ENCODE data around the gene TMEM208. TPM values are rescaled to one million over a fixed set of nuclear protein-coding genes. Genes with fewer than 3 reads are reported as not detected.

TMEM208 gene
- total RNA-seq, 1 donor, result 17.3 TPM

DNA sequence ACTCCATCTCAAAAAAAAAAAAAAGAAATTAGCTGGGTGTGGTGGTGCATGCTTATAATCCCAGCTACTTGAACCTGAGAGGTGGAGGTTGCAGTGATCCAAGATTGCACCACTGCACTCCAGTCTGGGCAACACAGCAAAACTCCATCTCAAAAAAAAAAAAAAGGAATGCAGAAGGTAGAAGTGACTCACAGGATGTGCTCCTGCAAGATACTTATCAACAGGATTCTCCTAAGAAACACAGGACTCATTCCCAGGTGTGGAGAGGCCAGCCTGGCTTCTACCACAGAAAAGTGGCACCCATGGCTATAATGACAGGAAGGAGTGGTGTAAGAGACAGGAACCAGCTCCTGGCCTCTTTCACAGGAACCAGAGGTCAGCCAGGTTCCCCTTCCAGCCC is 14.2 kb upstream of the TMEM208 start:
- peaks cover 15% of the 10 kb centered on the region for H3K4me1 ChIP-seq (ENCODE audit: insufficient read depth, low read length)
- no peaks in the 10 kb centered on the region for H3K9me3 ChIP-seq (ENCODE audit: low read depth, low read length)
- H3K27me3 ChIP-seq (ENCODE audit: insufficient read depth, low read length), result no peaks in the 10 kb centered on the region
- no peak overlapping the region for H3K4me3 ChIP-seq (ENCODE audit: low read length)

DNA sequence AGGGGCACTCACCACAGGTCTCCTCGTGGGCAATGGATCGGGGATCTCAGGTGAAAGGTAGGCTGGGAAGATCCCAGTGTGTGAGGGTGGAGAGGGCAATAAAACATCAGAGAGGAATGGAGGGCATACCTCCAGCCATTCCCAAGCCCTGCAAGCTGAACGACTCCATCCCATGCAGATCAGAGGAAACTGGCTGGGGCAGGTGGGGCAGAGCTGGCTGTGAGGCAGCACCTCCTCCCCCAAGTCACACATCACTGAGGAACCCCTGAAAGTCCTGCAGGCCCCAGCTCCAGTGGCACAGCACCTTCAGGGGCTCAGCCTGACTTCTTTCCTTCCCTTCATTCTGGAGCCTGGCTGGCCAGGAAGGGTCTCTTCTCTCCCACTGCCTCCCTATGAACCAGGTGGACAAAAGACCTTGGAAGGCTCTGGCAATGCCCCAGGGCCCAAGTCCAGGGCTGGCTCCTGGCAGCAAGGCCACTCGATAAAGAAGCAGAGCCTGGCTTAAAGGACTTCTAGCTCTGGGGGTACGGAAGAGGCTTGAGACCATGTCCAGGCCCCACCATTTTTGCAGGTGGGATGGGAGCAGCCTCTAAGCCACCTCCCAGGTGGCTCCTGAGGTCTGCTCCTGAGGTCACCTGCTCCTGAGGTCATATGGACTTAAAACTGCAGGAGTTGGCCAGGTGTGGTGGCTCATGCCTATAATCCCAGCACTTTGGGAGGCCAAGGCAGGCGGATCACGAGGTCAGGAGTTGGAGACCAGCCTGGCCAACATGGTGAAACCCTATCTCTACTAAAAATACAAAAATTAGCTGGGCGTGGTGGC is 13.5 kb upstream of the TMEM208 start:
- no peak overlapping the region for H3K4me3 ChIP-seq (ENCODE audit: low read length)
- no peaks in the 10 kb centered on the region for H3K27me3 ChIP-seq (ENCODE audit: insufficient read depth, low read length)
- H3K4me1 ChIP-seq (ENCODE audit: insufficient read depth, low read length), result peaks cover 18% of the 10 kb centered on the region
- no peaks in the 10 kb centered on the region for H3K9me3 ChIP-seq (ENCODE audit: low read depth, low read length)

DNA sequence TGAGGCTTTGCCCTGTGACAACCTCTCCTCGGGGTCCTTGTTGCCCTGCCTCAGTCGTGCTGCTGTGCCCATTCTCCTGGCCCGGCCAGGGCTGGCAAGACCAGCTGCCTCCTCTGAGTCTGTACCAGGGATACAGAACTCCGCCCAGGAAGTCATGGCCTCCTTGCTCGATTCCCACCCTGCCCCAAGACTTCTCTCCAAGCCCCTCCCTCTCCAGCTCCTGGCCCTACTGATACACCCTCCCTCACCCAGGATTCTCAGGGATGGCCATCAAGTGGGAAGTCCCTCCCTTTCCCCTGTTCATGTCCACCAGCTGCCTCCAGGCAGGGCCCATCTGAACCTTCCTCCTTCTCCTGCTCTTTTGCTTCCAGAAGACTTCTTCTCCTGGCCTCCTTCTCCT is 11.2 kb upstream of the TMEM208 start:
- Histone ChIP-seq H3K4me1 (ENCODE audit: insufficient read depth, low read length) (peaks cover 18% of the 10 kb centered on the region), H3K9me3 (ENCODE audit: low read depth, low read length) (no peaks in the 10 kb centered on the region), H3K4me3 (ENCODE audit: low read length) (no peak overlapping the region), H3K27me3 (ENCODE audit: insufficient read depth, low read length) (no peaks in the 10 kb centered on the region)

DNA sequence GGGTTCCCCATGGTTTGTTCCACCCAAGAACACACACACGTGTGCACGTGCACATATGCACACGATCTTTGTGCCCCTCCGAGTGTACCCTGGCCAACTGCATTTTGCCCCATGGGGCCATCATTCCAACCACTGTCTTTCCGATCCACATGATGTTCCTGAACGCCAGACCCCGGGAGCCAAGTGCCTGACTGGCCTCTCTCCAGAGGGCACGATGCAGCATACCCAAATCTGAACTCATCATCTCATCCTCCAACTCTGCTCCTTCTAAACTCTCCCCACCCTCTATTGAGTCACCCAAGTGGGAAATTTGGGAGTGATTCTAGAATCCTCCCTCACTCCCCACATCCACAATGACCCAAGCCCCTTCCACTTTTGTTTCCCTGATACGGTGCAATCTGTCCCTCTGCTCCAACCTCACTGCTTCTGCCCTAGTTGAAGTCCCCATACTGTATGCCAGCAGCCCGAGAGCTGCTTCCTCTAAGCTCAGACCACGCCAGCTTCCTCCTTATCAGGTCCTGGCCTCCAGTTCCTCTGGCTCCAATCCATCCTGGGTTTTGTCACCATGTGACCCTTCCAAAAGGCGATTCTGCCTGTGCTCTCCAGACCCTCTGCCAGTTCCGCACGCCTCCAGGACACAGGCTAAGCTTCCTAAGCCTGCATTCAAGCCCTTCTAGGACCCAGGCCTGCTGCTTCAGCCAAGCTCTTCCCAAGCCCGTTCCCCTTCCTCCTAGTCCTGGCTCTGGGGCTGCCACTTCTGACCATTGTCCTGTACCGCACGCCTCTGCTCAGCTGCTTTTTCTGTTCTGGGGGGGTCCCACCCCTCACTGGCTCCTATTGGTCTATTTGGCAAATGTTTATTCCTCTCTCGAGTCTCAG is 10.1 kb upstream of the TMEM208 start:
- H3K9me3 ChIP-seq (ENCODE audit: low read depth, low read length), result no peaks in the 10 kb centered on the region
- peaks cover 18% of the 10 kb centered on the region for H3K4me1 ChIP-seq (ENCODE audit: insufficient read depth, low read length)
- H3K27me3 ChIP-seq (ENCODE audit: insufficient read depth, low read length), result no peaks in the 10 kb centered on the region
- no peak overlapping the region for H3K4me3 ChIP-seq (ENCODE audit: low read length)

DNA sequence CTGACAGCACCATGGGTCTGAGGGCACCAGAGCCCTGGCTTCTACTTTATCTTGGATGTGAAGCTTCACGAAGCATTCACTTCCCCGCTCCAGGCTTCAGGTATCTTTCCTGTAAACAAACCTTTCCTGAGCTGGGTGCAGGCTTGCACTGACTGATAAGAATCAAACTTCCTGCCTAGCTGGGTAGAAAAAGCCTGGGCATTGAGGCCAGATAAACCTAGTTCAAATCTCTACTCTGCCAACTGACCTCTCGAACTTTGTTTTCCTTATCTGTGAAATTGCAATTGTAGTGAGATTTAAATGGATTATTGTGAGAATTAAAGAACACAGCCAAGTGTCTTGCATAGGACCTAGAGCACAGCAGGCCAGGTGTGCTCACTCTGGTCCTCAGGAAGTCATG is 2.9 kb upstream of the TMEM208 start:
- Histone ChIP-seq H3K4me1 (ENCODE audit: insufficient read depth, low read length) (peaks cover 27% of the 10 kb centered on the region), H3K9me3 (ENCODE audit: low read depth, low read length) (no peaks in the 10 kb centered on the region), H3K4me3 (ENCODE audit: low read length) (no peak overlapping the region), H3K27me3 (ENCODE audit: insufficient read depth, low read length) (no peaks in the 10 kb centered on the region)

DNA sequence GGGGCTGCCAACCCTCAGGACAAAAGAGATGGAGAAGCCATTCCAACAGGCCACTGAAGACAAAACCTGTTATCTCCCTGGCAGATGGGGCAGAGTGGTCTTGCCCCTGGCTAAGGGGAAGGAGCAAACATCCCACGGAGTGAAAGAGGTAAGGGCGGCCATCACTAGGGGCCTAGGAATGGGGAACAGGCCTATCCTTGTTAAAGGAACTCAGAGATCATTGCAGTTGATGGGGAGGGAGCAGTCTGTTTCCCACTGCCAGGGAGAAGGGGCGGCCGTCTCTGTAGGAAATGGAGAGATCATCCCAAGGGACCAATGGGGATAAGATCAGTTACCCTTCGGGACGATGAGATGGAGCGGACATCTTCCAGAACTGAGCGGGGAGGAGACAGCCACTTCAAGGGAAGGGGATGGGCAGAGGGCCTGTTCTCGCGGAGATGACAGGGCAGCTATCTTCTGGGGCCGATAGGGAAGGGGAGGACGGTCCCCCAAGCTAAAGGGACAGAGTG is 581 bp upstream of the TMEM208 start:
- Histone ChIP-seq H3K4me1 (ENCODE audit: insufficient read depth, low read length) (peaks cover 27% of the 10 kb centered on the region), H3K4me3 (ENCODE audit: low read length) (peak overlapping the region; percentile 68), H3K27me3 (ENCODE audit: insufficient read depth, low read length) (no peaks in the 10 kb centered on the region), H3K9me3 (ENCODE audit: low read depth, low read length) (no peaks in the 10 kb centered on the region)

DNA sequence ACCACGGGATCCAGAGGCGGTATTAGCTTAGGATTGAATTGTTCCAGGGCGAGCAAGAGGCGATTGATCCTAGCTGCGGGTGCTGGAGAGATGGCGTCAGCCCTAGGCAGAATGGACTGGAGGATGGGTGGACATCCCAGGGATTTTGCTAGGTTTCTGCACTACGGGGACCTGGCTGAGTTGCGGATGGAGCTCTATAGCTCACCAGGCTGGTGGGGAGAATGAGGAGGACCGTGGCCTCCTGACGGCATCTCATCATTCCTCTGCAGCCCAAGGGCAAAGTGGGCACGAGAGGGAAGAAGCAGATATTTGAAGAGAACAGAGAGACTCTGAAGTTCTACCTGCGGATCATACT is 614 bp downstream of the TMEM208 start:
- H3K4me1 ChIP-seq (ENCODE audit: insufficient read depth, low read length), result peaks cover 27% of the 10 kb centered on the region
- peak overlapping the region; percentile 68 for H3K4me3 ChIP-seq (ENCODE audit: low read length)
- no peaks in the 10 kb centered on the region for H3K9me3 ChIP-seq (ENCODE audit: low read depth, low read length)
- no peaks in the 10 kb centered on the region for H3K27me3 ChIP-seq (ENCODE audit: insufficient read depth, low read length)

DNA sequence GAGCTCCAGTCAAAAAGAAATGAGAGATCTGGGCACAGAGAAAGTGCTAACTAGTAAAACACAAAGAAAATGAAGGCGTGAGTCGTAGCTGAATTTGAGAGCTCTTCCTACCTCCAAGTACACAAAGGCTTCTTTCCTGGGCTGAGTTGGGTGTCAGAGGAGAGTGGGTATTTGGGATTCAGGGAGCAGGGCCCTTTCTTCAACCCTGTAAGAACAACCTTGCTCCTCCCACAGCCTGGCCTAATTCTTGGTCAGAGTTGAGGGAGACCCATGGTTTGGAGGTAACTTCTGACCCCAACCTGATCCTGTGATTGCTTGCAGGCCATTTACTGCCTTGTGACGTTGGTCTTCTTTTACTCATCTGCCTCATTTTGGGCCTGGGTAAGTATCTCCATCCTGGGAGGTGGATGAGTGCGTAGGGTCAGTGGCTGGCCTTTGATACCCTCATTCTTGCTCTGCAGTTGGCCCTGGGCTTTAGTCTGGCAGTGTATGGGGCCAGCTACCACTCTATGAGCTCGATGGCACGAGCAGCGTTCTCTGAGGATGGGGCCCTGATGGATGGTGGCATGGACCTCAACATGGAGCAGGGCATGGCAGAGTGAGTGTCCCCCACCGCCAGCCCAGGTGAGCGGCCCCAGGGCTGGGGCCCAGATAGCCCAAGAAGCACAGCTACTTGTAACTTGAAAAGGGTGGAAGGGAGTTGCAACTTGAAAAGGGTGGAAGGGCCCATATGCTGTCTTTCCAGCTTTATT is 1.3 kb downstream of the TMEM208 start:
- Histone ChIP-seq H3K4me3 (ENCODE audit: low read length) (no peak overlapping the region), H3K27me3 (ENCODE audit: insufficient read depth, low read length) (no peaks in the 10 kb centered on the region), H3K4me1 (ENCODE audit: insufficient read depth, low read length) (peaks cover 27% of the 10 kb centered on the region), H3K9me3 (ENCODE audit: low read depth, low read length) (no peaks in the 10 kb centered on the region)

DNA sequence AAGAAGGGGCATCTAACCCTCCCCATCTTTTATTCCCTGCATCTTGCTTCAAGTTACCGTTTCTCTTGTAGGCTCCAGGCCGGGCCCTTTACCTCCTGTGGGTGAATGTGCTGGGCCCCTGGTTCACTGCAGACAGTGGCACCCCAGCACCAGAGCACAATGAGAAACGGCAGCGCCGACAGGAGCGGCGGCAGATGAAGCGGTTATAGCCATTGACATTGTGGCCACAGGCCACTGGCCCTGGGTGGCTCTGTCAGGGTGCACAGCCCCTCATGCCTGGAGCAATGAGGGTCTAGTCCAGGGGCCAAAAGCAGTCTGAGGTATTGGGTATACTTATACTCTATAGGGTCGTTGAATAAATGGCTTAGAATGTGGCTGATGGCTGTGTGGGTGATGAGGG is 2.0 kb downstream of the TMEM208 start:
- Histone ChIP-seq H3K4me1 (ENCODE audit: insufficient read depth, low read length) (peaks cover 22% of the 10 kb centered on the region), H3K4me3 (ENCODE audit: low read length) (no peak overlapping the region), H3K27me3 (ENCODE audit: insufficient read depth, low read length) (no peaks in the 10 kb centered on the region), H3K9me3 (ENCODE audit: low read depth, low read length) (no peaks in the 10 kb centered on the region)

DNA sequence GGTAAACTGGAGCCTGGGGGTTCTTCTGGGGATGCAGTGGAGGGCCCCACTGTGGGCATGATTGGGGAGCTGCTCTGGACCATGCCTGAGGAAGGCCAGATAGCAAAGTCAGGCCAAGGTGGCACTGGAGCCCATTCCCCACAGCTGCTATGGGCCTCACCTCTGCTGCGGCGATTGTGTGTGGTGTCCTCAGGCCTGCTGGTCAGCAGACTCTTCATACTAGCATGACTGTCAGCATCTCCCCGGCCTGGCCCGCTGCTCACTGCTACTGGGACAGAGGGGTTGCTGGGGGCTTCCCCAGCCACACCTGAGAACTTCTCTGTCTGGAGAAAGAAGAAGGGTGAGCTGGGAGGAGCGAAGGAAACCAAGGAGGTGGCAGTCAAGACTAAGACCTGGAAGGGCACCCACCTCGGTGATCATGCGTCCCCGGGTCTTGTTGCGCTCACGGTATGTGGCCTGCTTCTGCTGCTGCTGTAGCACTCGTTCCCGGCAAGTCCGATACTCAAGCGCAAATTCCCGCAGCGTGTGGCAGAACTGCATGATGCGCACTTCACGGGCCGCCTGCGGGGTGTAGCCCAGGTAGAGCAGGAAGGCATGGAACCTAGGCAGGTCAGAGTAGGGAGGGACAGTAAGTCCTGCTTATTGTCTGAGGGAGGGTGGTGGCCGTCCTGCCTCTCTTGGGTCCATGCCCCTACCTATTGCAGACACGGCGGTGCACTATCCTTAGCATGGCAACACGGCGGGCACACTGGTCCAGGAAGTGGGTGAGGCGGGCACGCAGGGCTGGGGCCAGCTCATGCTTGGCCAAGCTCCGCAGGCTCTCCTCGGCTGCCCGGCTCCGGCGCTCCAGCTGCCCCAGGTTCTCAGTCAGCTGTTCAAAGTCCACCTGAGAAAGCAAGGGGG is 3.2 kb downstream of the TMEM208 start:
- Histone ChIP-seq H3K4me1 (ENCODE audit: insufficient read depth, low read length) (peaks cover 21% of the 10 kb centered on the region), H3K9me3 (ENCODE audit: low read depth, low read length) (no peaks in the 10 kb centered on the region), H3K4me3 (ENCODE audit: low read length) (no peak overlapping the region), H3K27me3 (ENCODE audit: insufficient read depth, low read length) (no peaks in the 10 kb centered on the region)

DNA sequence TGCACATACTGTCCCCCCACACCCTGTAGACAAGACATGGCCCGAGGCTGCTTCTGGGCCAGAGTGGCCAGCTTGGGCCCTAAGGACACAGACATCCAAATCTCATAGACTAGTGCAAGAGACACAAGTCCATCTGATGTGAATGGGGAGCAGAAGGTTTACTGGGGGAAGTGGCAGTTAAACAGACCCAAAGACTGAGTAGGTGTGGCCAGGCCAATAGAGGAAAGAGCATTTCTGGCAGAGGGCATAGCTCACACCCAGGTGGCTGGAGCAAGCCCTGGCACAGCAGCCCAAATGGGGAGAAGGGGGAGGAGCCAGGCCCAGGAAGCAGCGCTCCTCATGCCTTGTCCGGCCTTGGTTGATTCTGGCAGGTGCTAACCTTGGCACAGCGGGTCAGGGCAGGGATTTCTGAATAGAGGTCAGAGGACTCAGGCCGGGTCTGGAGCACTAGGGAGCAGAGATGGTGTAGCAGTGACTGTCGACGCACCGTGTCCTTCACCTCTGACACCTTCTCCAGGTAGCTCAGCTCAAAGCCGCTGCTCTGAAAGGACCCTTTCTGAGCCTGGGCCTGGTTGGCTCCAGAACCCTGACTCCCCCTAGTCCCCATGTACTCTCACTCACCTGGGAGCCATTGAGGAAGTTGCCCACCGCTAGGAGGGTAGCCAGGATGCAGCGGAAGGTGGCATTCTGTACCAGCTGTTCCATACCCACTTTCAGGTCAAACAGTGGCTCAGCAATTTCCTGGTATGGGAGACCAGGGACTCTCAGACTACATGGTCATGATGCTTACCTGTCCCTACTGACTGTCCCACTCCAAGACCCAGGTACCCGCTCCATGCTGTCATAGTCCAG is 4.1 kb downstream of the TMEM208 start:
- no peak overlapping the region for H3K4me3 ChIP-seq (ENCODE audit: low read length)
- H3K27me3 ChIP-seq (ENCODE audit: insufficient read depth, low read length), result no peaks in the 10 kb centered on the region
- peaks cover 17% of the 10 kb centered on the region for H3K4me1 ChIP-seq (ENCODE audit: insufficient read depth, low read length)
- no peaks in the 10 kb centered on the region for H3K9me3 ChIP-seq (ENCODE audit: low read depth, low read length)

DNA sequence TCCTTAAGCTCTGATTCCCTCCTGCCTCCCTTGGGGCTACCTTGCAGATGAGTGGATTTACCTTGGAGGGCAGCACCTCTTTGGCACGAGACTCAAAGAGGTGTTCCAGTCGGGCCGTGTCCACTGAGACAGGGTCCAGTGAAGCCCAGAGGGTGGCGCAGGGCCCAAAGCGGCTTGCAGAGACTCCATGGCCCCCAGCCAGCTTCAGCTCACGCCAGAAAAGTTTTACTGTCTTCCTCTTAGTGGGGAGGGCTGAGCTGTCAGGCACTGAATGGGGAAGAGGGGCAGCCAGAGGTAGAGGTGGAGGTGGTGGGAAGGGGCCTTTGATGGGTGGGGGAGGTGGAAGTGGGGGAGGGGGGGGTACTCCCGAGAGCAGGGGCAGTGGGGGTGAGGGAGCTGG is 6.7 kb downstream of the TMEM208 start:
- Histone ChIP-seq H3K4me1 (ENCODE audit: insufficient read depth, low read length) (no peaks in the 10 kb centered on the region), H3K4me3 (ENCODE audit: low read length) (no peak overlapping the region), H3K27me3 (ENCODE audit: insufficient read depth, low read length) (no peaks in the 10 kb centered on the region), H3K9me3 (ENCODE audit: low read depth, low read length) (no peaks in the 10 kb centered on the region)

DNA sequence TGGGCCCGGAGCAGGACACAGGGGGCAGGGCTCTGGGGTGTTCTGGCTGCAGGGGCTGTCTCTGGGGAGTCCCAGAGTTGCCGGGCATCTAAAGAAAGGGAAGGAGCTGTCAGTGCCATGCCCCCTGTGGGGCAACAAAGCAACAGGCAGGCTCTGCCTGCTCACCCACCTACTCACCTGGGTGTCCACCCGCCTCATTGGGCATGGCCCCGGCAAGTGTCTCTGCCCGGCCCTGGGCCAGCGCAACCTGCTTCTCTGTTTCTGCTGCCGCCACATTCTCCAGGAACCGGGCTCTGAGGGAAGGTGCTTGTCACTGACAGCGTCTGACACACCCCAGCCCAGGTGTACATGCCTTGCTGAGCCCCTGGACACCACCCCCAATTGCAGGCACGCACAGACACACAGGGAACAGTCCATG is 7.3 kb downstream of the TMEM208 start:
- Histone ChIP-seq H3K9me3 (ENCODE audit: low read depth, low read length) (no peaks in the 10 kb centered on the region), H3K4me1 (ENCODE audit: insufficient read depth, low read length) (no peaks in the 10 kb centered on the region), H3K4me3 (ENCODE audit: low read length) (no peak overlapping the region), H3K27me3 (ENCODE audit: insufficient read depth, low read length) (no peaks in the 10 kb centered on the region)
